H1 (cell line): ENCODE results near the gene PHLPP1. TPM values are rescaled to one million over a fixed set of nuclear protein-coding genes. Genes with fewer than 3 reads are reported as not detected.
"Not testable (repeated sequence)": the region's sequence is repeated elsewhere in the genome, so short reads cannot be mapped to it uniquely, and the experiment has no call there.

ENCODE experiments used
- CTCF ChIA-PET: fragments of 300-600 bp; sonication (Branson Sonifier 250); formaldehyde crosslinking; loops from one replicate; lab custom pipeline; 2021; ENCODE audit not compliant: partially characterized antibody; lab: Charles Lee
- POLR2A ChIA-PET: fragments of 300-600 bp; sonication (Branson Sonifier 250); formaldehyde crosslinking; loops from one replicate; lab custom pipeline; 2021; ENCODE audit warnings: inconsistent platforms; ENCODE audit not compliant: partially characterized antibody; lab: Charles Lee
- DNase-seq, 2 experiments: peaks; one replicate each; pipeline versions ENCODE4 v3.0.0 to v3.0.0-alpha.2; 2010 to 2022; ENCODE audit warnings: low spot score in 2 of 2, low read depth in 1 of 2, mixed read lengths in 1 of 2
- FAIRE-seq: peaks from 2 replicates; lab custom pipeline; 2011; peaks lifted over from hg19 to GRCh38; lab: Jason Lieb, UNC
- H2AFZ ChIP-seq: 2 replicates; pipeline ENCODE4 v1.8.1; 2012; ENCODE audit warnings: low read length, inconsistent platforms
- H2AK5ac ChIP-seq: 2 replicates; pipeline ENCODE4 v1.6.1; 2013; ENCODE audit warnings: low read depth, low read length
- H2BK120ac ChIP-seq: replicated peaks from 2 replicates; pipeline ENCODE3; 2013; ENCODE audit warnings: low read depth, low read length, inconsistent platforms
- H2BK12ac ChIP-seq: 2 replicates; pipeline ENCODE4 v1.6.1; 2013; ENCODE audit warnings: low read depth, low read length
- H2BK15ac ChIP-seq: 2 replicates; pipeline ENCODE4 v1.6.1; 2013; ENCODE audit warnings: low read length
- H2BK20ac ChIP-seq: 2 replicates; pipeline ENCODE4 v1.6.1; 2013; ENCODE audit warnings: low read length
- H2BK5ac ChIP-seq: 2 replicates; pipeline ENCODE4 v1.6.1; 2013; ENCODE audit warnings: low read depth, low read length
- H3K14ac ChIP-seq: 2 replicates; pipeline ENCODE4 v1.6.1; 2013; ENCODE audit warnings: inconsistent platforms; ENCODE audit not compliant: insufficient read length
- H3K18ac ChIP-seq: 2 replicates; pipeline ENCODE4 v1.6.1; 2013; ENCODE audit warnings: low read length; ENCODE audit errors: extremely low read depth
- H3K23ac ChIP-seq: 2 replicates; pipeline ENCODE4 v1.6.1; 2013; ENCODE audit warnings: inconsistent platforms; ENCODE audit not compliant: insufficient read length
- H3K23me2 ChIP-seq: 2 replicates; pipeline ENCODE4 v1.6.1; 2013; ENCODE audit warnings: low read depth, low read length
- H3K27ac ChIP-seq: 2 replicates; pipeline ENCODE4 v1.6.1; 2011; ENCODE audit warnings: low read depth, low read length, inconsistent platforms
- H3K27me3 ChIP-seq, 4 experiments: replicated peaks in 1 of 4; 1 replicate in 1 of 4; 2 replicates in 3 of 4; pipeline versions ENCODE4 v1.6.1 to v1.8.1; 2011 to 2013; ENCODE audit warnings: low read length in 3 of 4, mild to moderate bottlenecking in 3 of 4, inconsistent platforms in 2 of 4, mixed read lengths in 2 of 4, moderate library complexity in 1 of 4; ENCODE audit not compliant: control insufficient read depth in 3 of 4, insufficient read depth in 3 of 4; ENCODE audit errors: extremely low read depth in 1 of 4
- H3K36me3 ChIP-seq, 4 experiments: 2 replicates each; pipeline versions ENCODE4 v1.6.1 to v1.8.1; 2011 to 2013; ENCODE audit warnings: mild to moderate bottlenecking in 4 of 4, low read length in 3 of 4, moderate library complexity in 2 of 4, control low read depth in 1 of 4, inconsistent platforms in 1 of 4; ENCODE audit not compliant: insufficient read depth in 4 of 4, control insufficient read depth in 2 of 4
- H3K4ac ChIP-seq: replicated peaks from 2 replicates; pipeline ENCODE3; 2013; ENCODE audit warnings: low read length, low read depth, mixed read lengths, inconsistent platforms; ENCODE audit not compliant: insufficient read length
- H3K4me1 ChIP-seq, 4 experiments: replicated peaks in 1 of 4; 1 replicate in 1 of 4; 2 replicates in 3 of 4; pipeline versions ENCODE4 v1.6.1 to v1.8.1; 2011 to 2013; ENCODE audit warnings: low read length in 3 of 4, inconsistent platforms in 2 of 4, mixed read lengths in 1 of 4; ENCODE audit not compliant: insufficient read depth in 4 of 4, control insufficient read depth in 3 of 4
- H3K4me2 ChIP-seq, 2 experiments: 2 replicates each; pipeline versions ENCODE4 v1.6.1 to v1.8.1; 2011 to 2013; ENCODE audit warnings: low read depth in 2 of 2, low read length in 2 of 2, control low read depth in 1 of 2, inconsistent platforms in 1 of 2, mild to moderate bottlenecking in 1 of 2; ENCODE audit not compliant: insufficient read depth in 1 of 2
- H3K4me3 ChIP-seq, 4 experiments: fragments of 200-600, 300-600 bp in 1 of 4; sonication (generic), shearing (Covaris generic), sonication (Bioruptor Twin) in 1 of 4; 2 replicates each; pipeline versions ENCODE4 v1.5.1 to v1.8.1; 2011 to 2016; ENCODE audit warnings: low read length in 4 of 4, low read depth in 3 of 4, control low read depth in 2 of 4, inconsistent platforms in 2 of 4, mild to moderate bottlenecking in 2 of 4, mixed read lengths in 1 of 4, moderate library complexity in 1 of 4; ENCODE audit not compliant: insufficient read depth in 2 of 4; ENCODE audit errors: extremely low read depth in 1 of 4
- H3K56ac ChIP-seq: replicated peaks from 2 replicates; pipeline ENCODE3; 2013; ENCODE audit warnings: low read depth, mild to moderate bottlenecking, mixed read lengths, low read length, inconsistent platforms; ENCODE audit not compliant: insufficient read length
- H3K79me1 ChIP-seq: 2 replicates; pipeline ENCODE4 v1.6.1; 2013; ENCODE audit warnings: low read depth, low read length, control low read depth
- H3K79me2 ChIP-seq, 2 experiments: 2 replicates each; pipeline versions ENCODE4 v1.6.1 to v1.8.1; 2012 to 2013; ENCODE audit warnings: low read length in 2 of 2, mild to moderate bottlenecking in 2 of 2, inconsistent platforms in 1 of 2; ENCODE audit not compliant: insufficient read depth in 2 of 2, control insufficient read depth in 1 of 2
- H3K9ac ChIP-seq, 4 experiments: replicated peaks in 1 of 4; 1 replicate in 1 of 4; 2 replicates in 3 of 4; pipeline versions ENCODE4 v1.6.1 to v1.8.1; 2011 to 2013; ENCODE audit warnings: low read depth in 3 of 4, low read length in 3 of 4, control low read depth in 2 of 4, mild to moderate bottlenecking in 2 of 4, moderate library complexity in 2 of 4, inconsistent platforms in 1 of 4; ENCODE audit errors: extremely low read depth in 1 of 4
- H3K9me3 ChIP-seq, 2 experiments: 2 replicates each; pipeline versions ENCODE4 v1.6.1 to v1.8.1; 2012 to 2013; ENCODE audit warnings: mild to moderate bottlenecking in 2 of 2, moderate library complexity in 2 of 2, control low read depth in 1 of 2, inconsistent platforms in 1 of 2, low read depth in 1 of 2, low read length in 1 of 2, mixed read lengths in 1 of 2; ENCODE audit not compliant: insufficient read depth in 2 of 2
- H4K20me1 ChIP-seq, 2 experiments: replicated peaks in 1 of 2; 2 replicates each; pipeline versions ENCODE3 to v1.8.1; 2011 to 2013; ENCODE audit warnings: inconsistent platforms in 2 of 2, low read length in 2 of 2, mild to moderate bottlenecking in 1 of 2; ENCODE audit not compliant: insufficient read depth in 2 of 2, control insufficient read depth in 1 of 2
- H4K5ac ChIP-seq: 2 replicates; pipeline ENCODE4 v1.6.1; 2013; ENCODE audit warnings: low read length, low read depth, mixed read lengths, inconsistent platforms; ENCODE audit not compliant: insufficient read length
- H4K8ac ChIP-seq: 2 replicates; pipeline ENCODE4 v1.8.0; 2013; ENCODE audit warnings: mild to moderate bottlenecking, moderate library complexity, low read length, inconsistent platforms; ENCODE audit not compliant: insufficient read depth; ENCODE audit errors: extremely low read depth
- H4K91ac ChIP-seq: replicated peaks from 2 replicates; pipeline ENCODE3; 2013; ENCODE audit warnings: low read length, mixed read lengths, inconsistent platforms; ENCODE audit not compliant: insufficient read length
- CEBPB ChIP-seq: IDR thresholded peaks from 2 replicates; pipeline ENCODE4 v1.6.1; 2012; ENCODE audit warnings: low read depth, low read length
- WGBS, 2 experiments: shearing (Covaris generic) in 1 of 2; methylation state at CpG; one replicate each; pipeline versions ENCODE4 v1.1.6 to v1.1.7; 2013 to 2015; ENCODE audit warnings: low lambda C conversion rate in 2 of 2, mixed read lengths in 2 of 2, inconsistent platforms in 1 of 2, low coverage in 1 of 2, missing lambda C conversion rate in 1 of 2; ENCODE audit not compliant: insufficient replicate concordance in 2 of 2, insufficient coverage in 1 of 2, insufficient read length in 1 of 2; ENCODE audit errors: extremely low coverage in 1 of 2, missing lambda C conversion rate in 1 of 2; 5-methylcytosine and 5-hydroxymethylcytosine counted together
- polyA plus RNA-seq, 7 experiments: library from polyadenylated mRNA; depleted of rRNA in 3 of 7; stranded (reverse) in 5 of 7; unstranded in 2 of 7; fragments of >200 nt in 5 of 7; fragments of 200-250 nt in 2 of 7; gene quantifications; 1 replicate in 5 of 7; 2 replicates in 1 of 7; 4 replicates in 1 of 7; pipeline versions ENCODE4 v1.2.1 to v1.2.3, GENCODE V29; 2011 to 2013; ENCODE audit warnings: missing spikeins in 2 of 7, mixed read lengths in 2 of 7
- total RNA-seq: library from RNA; stranded (reverse); fragmentation: NEBNext Ultra II Directional; extraction: Animal tissue kit (Norgen Biotek cat#: 25700); gene quantifications from 2 replicates; pipeline ENCODE4 v1.2.1, GENCODE V29; 2021

PHLPP1 gene
- total and polyA plus RNA-seq, 2 of the 8 experiments (the other 6 are each of a cell fraction or from before 2014, with no cell fraction given): 28.0 to 66.3 TPM

DNA sequence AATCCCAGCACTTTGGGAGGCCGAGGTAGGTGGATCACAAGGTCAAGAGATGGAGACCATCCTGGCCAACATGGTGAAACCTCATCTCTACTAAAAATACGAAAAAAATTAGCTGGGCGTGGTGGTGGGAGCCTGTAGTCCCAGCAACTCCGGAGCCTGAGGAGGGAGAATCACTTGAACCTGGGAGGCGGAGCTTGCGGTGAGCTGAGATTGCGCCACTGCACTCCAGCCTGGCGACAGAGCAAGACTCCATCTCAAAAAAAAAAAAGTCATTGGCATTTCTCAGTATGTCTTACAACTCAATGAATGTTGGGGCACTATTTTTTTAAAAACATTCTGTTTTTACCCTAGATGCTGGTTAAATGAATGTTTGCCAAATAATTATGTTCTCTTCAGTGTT, 94.1 kb downstream of the PHLPP1 start:
- H3K4me3 ChIP-seq, H4K5ac ChIP-seq, H2BK5ac ChIP-seq, H3K27me3 ChIP-seq, H3K18ac ChIP-seq, H4K8ac ChIP-seq, POLR2A ChIA-PET, H3K4me2 ChIP-seq, H2BK15ac ChIP-seq, H2BK120ac ChIP-seq, H3K14ac ChIP-seq, H3K4ac ChIP-seq, H2BK12ac ChIP-seq, H4K20me1 ChIP-seq, H3K56ac ChIP-seq, H3K23ac ChIP-seq, H3K36me3 ChIP-seq, H3K79me1 ChIP-seq, H2BK20ac ChIP-seq, H2AFZ ChIP-seq, H3K9ac ChIP-seq, H3K27ac ChIP-seq, H4K91ac ChIP-seq, H3K9me3 ChIP-seq, H3K23me2 ChIP-seq, FAIRE-seq, H2AK5ac ChIP-seq, CTCF ChIA-PET, DNase-seq: not testable (repeated sequence)
- Histone ChIP-seq H3K79me2 (peaks cover 13 to 95% of the 10 kb centered on the region in 2 experiments; a peak in 3 of 4 replicates), H3K4me1 (peaks cover 0 to 12% (median 6%) of the 10 kb centered on the region in 4 experiments; a peak in 4 of 7 replicates)
- WGBS, 2 experiments: 87% methylated on average over 8 of the region's 8 CpGs; no CpG with 5 or more reads in 1 of the 2 experiments
- peak; percentile 87 for TF ChIP-seq CEBPB
